Activated CD4-positive, alpha-beta T cell treated with anti-CD3 and anti-CD28 coated beads, Interleukin-10, Interleukin-2, amounts not matched to agents 100 ng/mL and 50 ng/mL, durations not matched to agents 16 hours and 8 hours (primary cell): ENCODE results near the gene SCGB1C1.

Experiments
- DNase-seq: peaks from one replicate; pipeline ENCODE4 v3.0.0-alpha.2; 2020

SCGB1C1 gene

GRCh38 chr11:205221-206001 lies 12.5 kb downstream of the SCGB1C1 start:
- no peak for DNase-seq

DNA sequence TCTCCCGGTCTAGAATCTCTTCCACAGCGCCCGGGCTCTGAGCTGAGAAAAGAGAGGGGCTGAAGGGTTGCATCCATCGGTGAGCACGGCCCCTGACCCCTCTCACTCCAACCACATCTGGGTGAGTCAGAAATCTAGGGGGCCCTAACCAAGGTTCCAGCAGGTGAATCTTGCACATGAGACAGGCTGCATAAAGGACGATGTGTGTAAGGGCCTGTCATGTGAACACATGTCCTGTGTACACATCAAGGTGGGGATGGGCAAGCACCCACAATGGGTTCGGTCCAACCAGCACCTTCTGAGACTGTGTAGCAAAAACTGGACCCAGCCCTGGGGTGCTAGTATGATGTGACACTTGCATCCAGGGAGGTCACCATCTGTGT lies 13.1 kb downstream of the SCGB1C1 start:
- no peak for DNase-seq

GRCh38 chr11:206526-207207 lies 13.8 kb downstream of the SCGB1C1 start:
- DNase-seq: peak; percentile 38

DNA sequence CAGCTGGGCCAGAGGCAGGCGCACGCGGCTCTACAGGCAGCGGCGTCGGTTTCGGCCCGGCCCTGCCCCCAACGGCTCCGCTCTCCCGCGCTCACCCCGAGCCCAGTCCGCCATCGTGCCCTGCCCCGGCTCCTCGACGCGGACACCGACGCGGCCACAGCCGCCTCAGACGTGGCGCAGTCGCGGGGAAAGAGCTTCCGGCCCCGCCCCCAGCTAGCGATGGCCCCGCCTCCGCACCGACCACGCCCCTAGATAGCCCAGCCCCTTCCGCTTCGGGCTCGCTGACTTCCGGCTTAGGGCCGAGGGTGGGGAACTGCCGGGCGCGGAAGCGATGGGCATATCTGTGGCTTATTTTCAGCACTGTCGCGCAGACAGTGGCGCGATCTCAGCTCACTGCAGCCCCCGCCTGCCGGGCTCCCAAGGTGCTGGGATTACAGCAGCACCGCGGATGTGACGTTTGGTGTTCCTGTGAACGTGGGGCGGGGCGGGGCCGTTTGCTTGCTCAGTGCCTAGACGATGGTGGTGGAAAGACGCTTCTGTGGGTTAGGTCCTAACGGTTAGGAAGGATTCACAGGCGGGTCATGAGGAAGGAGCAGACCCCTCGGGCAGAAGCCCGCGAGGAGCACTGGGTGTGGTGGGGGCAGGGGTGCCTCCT lies 14.5 kb downstream of the SCGB1C1 start, which contains the start of the genes BET1L and RIC8A:
Gene BET1L, minus strand, starts transcription at position 192 of the 655 bp plus-strand sequence. Its CDS starts 78 bp downstream, at position 114.
Gene RIC8A, plus strand, starts transcription at position 501 of the 655 bp plus-strand sequence. CDS start 1,147 bp downstream, outside the sequence.
- peak; percentile 99 for DNase-seq

GRCh38 chr11:207863-208180 lies 14.9 kb downstream of the SCGB1C1 start:
- DNase-seq: no peak

DNA sequence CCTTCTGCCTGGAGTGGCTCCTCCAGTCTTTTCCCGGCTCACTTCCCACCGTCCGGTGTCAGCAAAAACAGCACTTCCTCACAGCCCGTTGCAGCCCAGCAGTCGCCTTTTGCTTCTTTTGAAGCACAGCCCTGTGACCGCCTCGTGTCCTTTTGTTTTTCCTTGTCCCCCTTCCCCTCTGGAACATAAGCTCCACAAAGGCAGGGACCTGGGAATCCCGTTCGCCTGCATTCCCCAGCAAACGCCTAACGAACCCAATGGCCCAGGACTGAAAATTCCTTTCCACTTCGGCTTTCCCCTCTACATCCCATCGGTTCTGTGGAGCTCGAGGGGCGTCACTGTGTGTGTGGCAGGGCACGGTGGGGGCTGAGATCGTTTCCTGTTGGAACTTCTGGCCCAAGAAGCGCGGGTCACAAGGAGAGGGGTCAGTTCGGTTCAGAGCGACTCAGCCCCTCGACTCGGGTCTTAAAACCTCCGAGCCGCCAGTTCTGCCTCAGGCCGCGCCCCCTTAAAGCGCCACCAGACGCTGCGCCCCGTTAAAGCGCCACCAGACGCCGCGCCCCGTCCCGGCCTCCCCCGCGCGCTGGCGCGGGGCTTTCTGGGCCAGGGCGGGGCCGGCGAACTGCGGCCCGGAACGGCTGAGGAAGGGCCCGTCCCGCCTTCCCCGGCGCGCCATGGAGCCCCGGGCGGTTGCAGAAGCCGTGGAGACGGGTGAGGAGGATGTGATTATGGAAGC lies 15.5 kb downstream of the SCGB1C1 start:
- peak; percentile 87 for DNase-seq

- no peak for DNase-seq
Measured at GRCh38 chr11:208917-209260, 16.0 kb downstream of the SCGB1C1 start.

DNA sequence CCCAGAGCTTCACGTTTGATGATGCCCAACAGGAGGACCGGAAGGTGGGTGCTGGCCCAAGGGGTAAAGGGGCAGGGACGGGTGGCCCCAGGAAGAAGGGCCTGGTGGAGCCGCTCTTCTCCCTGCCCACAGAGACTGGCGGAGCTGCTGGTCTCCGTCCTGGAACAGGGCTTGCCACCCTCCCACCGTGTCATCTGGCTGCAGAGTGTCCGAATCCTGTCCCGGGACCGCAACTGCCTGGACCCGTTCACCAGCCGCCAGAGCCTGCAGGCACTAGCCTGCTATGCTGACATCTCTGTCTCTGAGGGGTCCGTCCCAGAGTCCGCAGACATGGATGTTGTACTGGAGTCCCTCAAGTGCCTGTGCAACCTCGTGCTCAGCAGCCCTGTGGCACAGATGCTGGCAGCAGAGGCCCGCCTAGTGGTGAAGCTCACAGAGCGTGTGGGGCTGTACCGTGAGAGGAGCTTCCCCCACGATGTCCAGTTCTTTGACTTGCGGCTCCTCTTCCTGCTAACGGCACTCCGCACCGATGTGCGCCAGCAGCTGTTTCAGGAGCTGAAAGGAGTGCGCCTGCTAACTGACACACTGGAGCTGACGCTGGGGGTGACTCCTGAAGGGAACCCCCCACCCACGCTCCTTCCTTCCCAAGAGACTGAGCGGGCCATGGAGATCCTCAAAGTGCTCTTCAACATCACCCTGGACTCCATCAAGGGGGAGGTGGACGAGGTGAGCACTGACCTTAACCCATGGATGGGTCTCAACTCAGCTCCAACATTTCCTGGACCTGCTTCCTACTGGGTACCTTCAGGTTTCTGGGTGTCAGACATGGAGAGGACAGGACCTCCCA lies 16.6 kb downstream of the SCGB1C1 start:
- no peak for DNase-seq

DNA sequence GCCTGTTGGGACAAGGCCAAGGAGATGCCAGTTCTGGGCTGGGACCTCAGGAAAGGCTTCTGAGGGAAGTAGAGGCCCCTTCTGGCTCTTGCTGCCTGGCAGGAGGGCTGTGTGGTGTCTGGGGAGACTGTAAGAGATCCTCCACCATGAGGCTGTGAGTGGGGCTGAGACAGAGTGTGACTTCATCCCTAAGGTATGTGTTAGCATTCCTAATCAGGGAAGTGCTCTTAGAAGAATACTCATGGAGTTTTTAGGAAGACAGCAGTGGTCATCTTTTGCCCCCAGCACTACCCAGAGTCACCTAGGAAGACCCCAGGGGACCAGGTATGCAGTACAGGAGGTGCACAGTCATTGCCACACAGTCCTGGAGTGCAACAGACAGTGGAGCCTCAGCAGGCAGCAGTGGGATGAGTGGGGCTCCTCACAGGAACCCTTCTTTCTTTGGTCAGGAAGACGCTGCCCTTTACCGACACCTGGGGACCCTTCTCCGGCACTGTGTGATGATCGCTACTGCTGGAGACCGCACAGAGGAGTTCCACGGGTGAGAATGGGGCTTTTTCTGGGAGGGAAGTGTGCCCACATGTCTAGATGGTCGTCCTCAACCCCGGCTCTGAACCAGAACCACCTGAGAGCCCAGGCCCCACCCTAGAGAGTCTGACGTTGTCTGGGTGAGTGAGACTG lies 17.4 kb downstream of the SCGB1C1 start:
- no peak for DNase-seq

DNA sequence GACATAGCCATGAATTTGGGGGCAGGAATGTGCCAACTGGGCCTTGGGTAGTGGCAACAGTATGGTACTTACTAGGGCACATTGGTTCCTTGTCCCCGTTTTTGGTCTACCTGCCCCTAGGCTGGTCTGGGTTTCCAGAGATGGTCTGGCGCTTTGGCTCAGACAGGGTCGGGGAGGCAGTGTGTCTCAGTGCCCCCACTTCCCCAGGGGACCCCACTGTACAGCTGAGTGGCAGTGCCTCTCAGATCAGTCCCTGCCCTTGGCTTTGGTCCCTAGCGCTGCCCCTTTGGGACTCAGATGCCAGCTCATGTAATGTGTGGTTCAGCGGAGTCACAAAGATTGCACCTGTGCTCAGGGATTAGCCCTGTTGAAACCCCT lies 17.9 kb downstream of the SCGB1C1 start:
- DNase-seq: no peak

GRCh38 chr11:211295-211694 lies 18.4 kb downstream of the SCGB1C1 start:
- no peak for DNase-seq

DNA sequence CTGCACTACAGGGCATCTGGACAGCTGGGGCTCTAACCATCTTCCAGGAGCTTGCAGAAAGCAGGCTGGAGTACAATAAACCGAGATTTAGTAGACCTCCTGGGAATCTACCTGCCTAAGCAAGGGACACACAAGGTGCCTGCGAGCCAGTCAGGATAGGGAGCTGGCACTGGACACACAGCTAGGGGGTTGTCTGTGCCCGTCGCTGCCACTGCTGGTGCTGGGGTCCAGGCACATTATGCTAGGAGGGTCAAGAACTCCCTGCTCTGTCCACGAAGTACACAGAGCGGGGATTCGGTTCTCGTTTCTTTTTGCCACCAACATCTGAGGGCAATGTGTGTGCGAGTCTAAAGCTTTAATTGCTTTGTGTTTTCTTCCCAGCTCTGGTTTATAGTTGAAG lies 18.9 kb downstream of the SCGB1C1 start:
- no peak for DNase-seq

DNA sequence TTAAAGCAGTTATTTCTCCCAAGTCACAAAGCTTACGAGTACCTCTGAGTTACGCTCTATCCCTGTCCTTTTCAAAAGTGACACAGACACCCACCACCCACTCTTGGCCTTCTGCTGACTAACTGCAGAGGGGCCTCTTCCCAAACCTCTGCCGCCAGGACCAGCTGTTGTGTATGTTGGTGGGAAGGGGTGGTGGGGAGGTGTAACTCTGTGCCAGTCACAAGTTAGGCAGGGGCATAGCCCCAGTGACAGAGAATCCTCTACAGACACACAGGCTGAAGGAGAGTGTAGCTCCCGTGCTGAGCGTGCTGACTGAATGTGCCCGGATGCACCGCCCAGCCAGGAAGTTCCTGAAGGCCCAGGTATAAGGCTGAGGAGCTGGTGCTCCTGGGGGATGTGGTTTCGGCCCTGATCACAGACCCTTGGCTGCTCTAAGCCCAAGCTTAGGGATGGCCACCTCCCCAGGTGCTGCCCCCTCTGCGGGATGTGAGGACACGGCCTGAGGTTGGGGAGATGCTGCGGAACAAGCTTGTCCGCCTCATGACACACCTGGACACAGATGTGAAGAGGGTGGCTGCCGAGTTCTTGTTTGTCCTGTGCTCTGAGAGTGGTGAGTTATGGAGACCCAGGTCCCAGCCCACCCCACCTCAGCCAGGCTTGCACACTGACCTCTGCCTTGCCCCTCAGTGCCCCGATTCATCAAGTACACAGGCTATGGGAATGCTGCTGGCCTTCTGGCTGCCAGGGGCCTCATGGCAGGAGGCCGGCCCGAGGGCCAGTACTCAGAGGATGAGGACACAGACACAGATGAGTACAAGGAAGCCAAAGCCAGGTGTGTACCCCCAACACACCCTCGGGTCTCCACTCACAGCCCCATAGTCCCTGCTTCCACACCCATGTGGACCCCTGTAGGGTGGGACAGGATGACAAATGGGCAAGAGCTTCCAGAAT lies 19.5 kb downstream of the SCGB1C1 start:
- DNase-seq: no peak

DNA sequence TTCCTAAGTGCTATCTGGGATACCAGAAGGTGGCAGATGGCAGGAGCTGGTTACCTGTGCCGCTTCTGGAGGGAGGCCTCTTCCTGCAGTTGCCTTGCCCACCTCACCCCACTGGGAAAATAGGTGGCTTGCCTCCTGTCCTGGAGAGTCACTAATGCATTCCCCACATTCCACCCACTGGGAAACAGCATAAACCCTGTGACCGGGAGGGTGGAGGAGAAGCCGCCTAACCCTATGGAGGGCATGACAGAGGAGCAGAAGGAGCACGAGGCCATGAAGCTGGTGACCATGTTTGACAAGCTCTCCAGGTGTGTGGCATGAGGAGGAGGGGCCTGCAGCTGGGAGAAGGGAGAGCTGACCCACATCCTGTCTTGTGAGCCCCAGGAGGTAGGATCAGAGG lies 20.2 kb downstream of the SCGB1C1 start:
- no peak for DNase-seq

DNA sequence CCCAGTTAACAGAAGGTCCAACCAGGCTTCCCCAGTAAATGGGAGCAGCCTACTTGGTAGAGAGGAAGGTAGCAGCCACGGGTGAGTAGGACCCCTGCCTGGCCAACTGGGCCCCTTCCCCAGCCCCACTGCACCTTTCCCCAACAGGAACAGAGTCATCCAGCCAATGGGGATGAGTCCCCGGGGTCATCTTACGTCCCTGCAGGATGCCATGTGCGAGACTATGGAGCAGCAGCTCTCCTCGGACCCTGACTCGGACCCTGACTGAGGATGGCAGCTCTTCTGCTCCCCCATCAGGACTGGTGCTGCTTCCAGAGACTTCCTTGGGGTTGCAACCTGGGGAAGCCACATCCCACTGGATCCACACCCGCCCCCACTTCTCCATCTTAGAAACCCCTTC lies 21.2 kb downstream of the SCGB1C1 start:
- no peak for DNase-seq

DNA sequence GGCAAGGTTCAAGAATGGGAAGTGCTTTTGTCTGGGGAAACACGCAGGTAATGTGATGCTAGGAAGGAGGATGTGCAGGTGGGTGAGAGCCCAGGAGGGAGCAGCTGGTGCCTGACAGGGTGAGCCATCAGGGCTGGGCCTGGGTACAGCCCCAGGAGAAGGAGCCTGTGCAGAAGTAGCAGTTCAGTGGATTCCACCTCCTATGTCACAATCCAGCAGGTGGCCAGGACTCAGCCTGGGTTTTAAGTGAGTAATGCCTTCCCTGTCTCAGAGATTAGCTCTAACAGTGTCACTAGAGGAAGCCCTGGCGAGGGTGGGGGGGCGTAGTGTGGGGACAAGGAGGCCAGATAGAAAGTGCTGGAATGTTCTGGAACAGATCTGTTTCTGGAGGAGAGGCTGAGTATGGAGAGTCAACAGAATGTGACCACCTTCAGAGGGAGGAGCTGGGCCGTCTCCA lies 22.7 kb downstream of the SCGB1C1 start:
- DNase-seq: no peak

GRCh38 chr11:216081-216974 lies 23.4 kb downstream of the SCGB1C1 start:
- no peak for DNase-seq

DNA sequence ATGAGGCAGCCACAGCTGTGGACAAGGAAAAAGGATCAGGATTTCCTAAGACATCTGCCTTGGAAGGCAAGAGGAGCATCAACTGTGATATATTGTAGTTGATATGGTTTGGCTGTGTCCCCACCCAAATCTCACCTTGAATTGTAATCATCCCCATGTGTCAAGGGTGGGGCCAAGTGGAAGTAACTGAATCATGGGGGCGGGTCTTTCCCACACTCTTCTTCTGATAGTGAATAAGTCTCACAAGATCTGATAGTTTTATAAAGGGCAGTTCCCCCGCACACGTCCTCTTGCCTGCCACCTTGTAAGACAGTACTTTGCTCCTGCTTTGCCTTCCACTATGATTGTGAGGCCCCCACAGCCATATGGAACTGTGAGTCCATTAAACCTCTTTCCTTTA lies 24.8 kb downstream of the SCGB1C1 start:
- DNase-seq: no peak

- no peak for DNase-seq
Measured at GRCh38 chr11:218815-219593, 26.1 kb downstream of the SCGB1C1 start.
